ENCODE results near the gene PRSS35.
"Not testable (repeated sequence)": the region's sequence is repeated elsewhere in the genome, so short reads cannot be mapped to it uniquely, and the experiment has no call there.

PRSS35 gene

GRCh38 chr6:83514466-83514865 is 2.1 kb downstream of the PRSS35 start:
- no peak overlapping the region for H3K27ac ChIP-seq

GRCh38 chr6:83514866-83515466 is 2.6 kb downstream of the PRSS35 start:
- H3K4me3 ChIP-seq = no peak overlapping the region
- no peak overlapping the region for H3K27ac ChIP-seq

More at GRCh38 chr6:83514466-83514865, 2.1 kb downstream of the PRSS35 start:
- H3K4me3 ChIP-seq = no peak overlapping the region

- Histone ChIP-seq H3K27ac (no peak overlapping the region), H3K4me3 (no peak overlapping the region)
These were observed 5.2 kb downstream of the PRSS35 start for GRCh38 chr6:83517500-83517899.

GRCh38 chr6:83518816-83519480 is 6.6 kb downstream of the PRSS35 start:
- Histone ChIP-seq H3K27ac (no peak overlapping the region), H3K4me3 (no peak overlapping the region)

- Histone ChIP-seq H3K4me3 (no peak overlapping the region), H3K27ac (no peak overlapping the region)
These were observed 23.8 kb downstream of the PRSS35 start for GRCh38 chr6:83536034-83536646.

- no peak overlapping the region for H3K27ac ChIP-seq
- no peak overlapping the region for H3K4me3 ChIP-seq
These were observed 24.6 kb downstream of the PRSS35 start for GRCh38 chr6:83536647-83537589.

GRCh38 chr6:83539678-83540077 is 27.3 kb downstream of the PRSS35 start:
- Histone ChIP-seq H3K27ac (no peak overlapping the region), H3K4me3 (no peak overlapping the region)

- H3K4me3 ChIP-seq = no peak overlapping the region
- no peak overlapping the region for H3K27ac ChIP-seq
These were observed 34.3 kb downstream of the PRSS35 start for GRCh38 chr6:83546636-83547035.

- H3K27ac ChIP-seq, H3K4me3 ChIP-seq: not testable (repeated sequence)
These were observed 38.1 kb downstream of the PRSS35 start for GRCh38 chr6:83550482-83550881.

GRCh38 chr6:83551748-83552147 is 39.4 kb downstream of the PRSS35 start:
- not testable (repeated sequence) for H3K27ac ChIP-seq, H3K4me3 ChIP-seq

- Histone ChIP-seq H3K4me3 (no peak overlapping the region), H3K27ac (no peak overlapping the region)
These were observed 44.5 kb downstream of the PRSS35 start for GRCh38 chr6:83556871-83557270.

GRCh38 chr6:83558975-83559374 is 46.6 kb downstream of the PRSS35 start:
- H3K27ac ChIP-seq = no peak overlapping the region
- no peak overlapping the region for H3K4me3 ChIP-seq

- not testable (repeated sequence) for H3K4me3 ChIP-seq, H3K27ac ChIP-seq
These were observed 59.4 kb downstream of the PRSS35 start for GRCh38 chr6:83571663-83572185.

- H3K27ac ChIP-seq = no peak overlapping the region
These were observed 62.4 kb downstream of the PRSS35 start for GRCh38 chr6:83574783-83575182.

More at GRCh38 chr6:83574783-83575182, 62.4 kb downstream of the PRSS35 start:
- no peak overlapping the region for H3K4me3 ChIP-seq
